NB4 (cell line): ENCODE measurements around the gene ATP5IF1.

Experiments used
- DNase-seq: peaks from one replicate; pipeline ENCODE4 v3.0.0; 2010; ENCODE audit warnings: low read depth
- H3K4me3 ChIP-seq: one replicate; pipeline ENCODE4 v1.5.1; 2011; ENCODE audit warnings: mild to moderate bottlenecking, low read depth, low read length, moderate library complexity
- CTCF ChIP-seq: IDR thresholded peaks from one replicate; pipeline ENCODE4 v1.5.1; 2012; ENCODE audit warnings: low read depth, low read length
- MAX ChIP-seq: IDR thresholded peaks from 2 replicates; pipeline ENCODE4 v1.6.1; 2011; ENCODE audit warnings: low read depth, low read length
- MYC ChIP-seq: IDR thresholded peaks from 2 replicates; pipeline ENCODE4 v1.6.1; 2011; ENCODE audit warnings: low read depth, low read length
- POLR2A ChIP-seq: IDR thresholded peaks from 2 replicates; pipeline ENCODE4 v1.6.1; 2011; ENCODE audit warnings: mild to moderate bottlenecking; ENCODE audit not compliant: insufficient read length; ENCODE audit errors: extremely low read depth

Gene ATP5IF1

GRCh38 chr1:28195780-28196179, 40.1 kb upstream of the ATP5IF1 start:
- DNase-seq = no peak
- H3K4me3 ChIP-seq = no peak overlapping the region
- no peak for TF ChIP-seq MAX
- no peak for TF ChIP-seq POLR2A
- TF ChIP-seq MYC = no peak
- TF ChIP-seq CTCF = no peak

GRCh38 chr1:28196330-28196729, 39.6 kb upstream of the ATP5IF1 start:
- H3K4me3 ChIP-seq = no peak overlapping the region
- TF ChIP-seq MYC = no peak
- no peak for TF ChIP-seq CTCF
- TF ChIP-seq MAX = no peak
- TF ChIP-seq POLR2A = no peak
- DNase-seq = no peak

GRCh38 chr1:28197682-28198415, 38.1 kb upstream of the ATP5IF1 start:
- TF ChIP-seq MYC = no peak
- no peak for TF ChIP-seq POLR2A
- no peak for TF ChIP-seq CTCF
- TF ChIP-seq MAX = no peak
- no peak for DNase-seq
- H3K4me3 ChIP-seq = no peak overlapping the region

- H3K4me3 ChIP-seq = no peak overlapping the region
- TF ChIP-seq MYC = no peak
- TF ChIP-seq MAX = no peak
- TF ChIP-seq CTCF = no peak
- TF ChIP-seq POLR2A = no peak
- DNase-seq = no peak
These were observed 36.3 kb upstream of the ATP5IF1 start for GRCh38 chr1:28199328-28200233.

- TF ChIP-seq MYC (no peak), POLR2A (no peak), CTCF (no peak), MAX (no peak)
- no peak overlapping the region for H3K4me3 ChIP-seq
- DNase-seq = no peak
These were observed 35.6 kb upstream of the ATP5IF1 start for GRCh38 chr1:28200234-28200873.
